ENCODE results near the gene ALAS2. TPM values are rescaled to one million over a fixed set of nuclear protein-coding genes. Genes with fewer than 3 reads are reported as not detected.

Gene ALAS2
- polyA plus RNA-seq, 1 experiment = not detected

DNA sequence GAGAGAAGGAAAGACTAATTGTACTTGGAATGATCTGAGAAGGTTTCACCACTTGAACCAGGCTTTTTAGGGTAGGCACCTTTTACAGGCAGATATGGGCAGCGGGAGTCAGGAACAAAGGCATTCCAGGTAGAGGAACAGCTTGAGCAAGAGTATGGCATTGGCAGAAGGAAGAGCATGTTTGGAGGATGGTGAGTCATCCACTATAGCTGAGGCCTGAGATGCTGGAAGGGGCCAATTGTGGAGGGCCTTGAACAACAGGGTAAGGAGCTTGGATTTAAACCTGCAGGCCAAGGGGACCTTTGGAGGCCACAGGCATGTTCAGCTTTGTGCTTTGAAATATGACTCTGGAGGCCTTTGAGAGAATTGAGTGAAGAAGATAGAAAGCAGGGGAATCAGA is 69.0 kb downstream of the ALAS2 start:
- Histone ChIP-seq H3K27me3 (ENCODE audit: control insufficient read depth, insufficient read depth, low read length) (no peaks in the 10 kb centered on the region), H3K4me3 (ENCODE audit: low read depth, low read length) (no peak overlapping the region), H3K9me3 (ENCODE audit: control insufficient read depth, insufficient read depth, low read length) (no peaks in the 10 kb centered on the region), H3K27ac (ENCODE audit: low read depth, low read length) (no peak overlapping the region)
- TF ChIP-seq, protein P1, sequence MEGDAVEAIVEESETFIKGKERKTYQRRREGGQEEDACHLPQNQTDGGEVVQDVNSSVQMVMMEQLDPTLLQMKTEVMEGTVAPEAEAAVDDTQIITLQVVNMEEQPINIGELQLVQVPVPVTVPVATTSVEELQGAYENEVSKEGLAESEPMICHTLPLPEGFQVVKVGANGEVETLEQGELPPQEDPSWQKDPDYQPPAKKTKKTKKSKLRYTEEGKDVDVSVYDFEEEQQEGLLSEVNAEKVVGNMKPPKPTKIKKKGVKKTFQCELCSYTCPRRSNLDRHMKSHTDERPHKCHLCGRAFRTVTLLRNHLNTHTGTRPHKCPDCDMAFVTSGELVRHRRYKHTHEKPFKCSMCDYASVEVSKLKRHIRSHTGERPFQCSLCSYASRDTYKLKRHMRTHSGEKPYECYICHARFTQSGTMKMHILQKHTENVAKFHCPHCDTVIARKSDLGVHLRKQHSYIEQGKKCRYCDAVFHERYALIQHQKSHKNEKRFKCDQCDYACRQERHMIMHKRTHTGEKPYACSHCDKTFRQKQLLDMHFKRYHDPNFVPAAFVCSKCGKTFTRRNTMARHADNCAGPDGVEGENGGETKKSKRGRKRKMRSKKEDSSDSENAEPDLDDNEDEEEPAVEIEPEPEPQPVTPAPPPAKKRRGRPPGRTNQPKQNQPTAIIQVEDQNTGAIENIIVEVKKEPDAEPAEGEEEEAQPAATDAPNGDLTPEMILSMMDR (IDR thresholded peaks at IDR 0.05; ENCODE audit: low read depth, low read length) = no peak
- POLR2A ChIA-PET = no interaction called here
- no peak for DNase-seq (ENCODE audit: low read depth, low spot score)
- CTCF ChIA-PET = no interaction called here

Other genes starting within 250 kb of the ALAS2 start
- gene ITIH6, start 232.7 kb downstream of the ALAS2 start, polyA plus RNA-seq (2011; rRNA removed) = not detected in 2 replicates
- gene MAGED2, start 223.2 kb downstream of the ALAS2 start, polyA plus RNA-seq (2011; rRNA removed) = 364 and 368 TPM in 2 replicates
- gene TRO, start 110.2 kb downstream of the ALAS2 start, polyA plus RNA-seq (2011; rRNA removed) = 60.0 and 63.2 TPM in 2 replicates
- 0.06 TPM in 1 of 2 replicates, not detected in the other for gene PFKFB1, start 36.8 kb downstream of the ALAS2 start, polyA plus RNA-seq (2011; rRNA removed)
- 15.0 and 15.8 TPM in 2 replicates for gene APEX2, start 30.6 kb downstream of the ALAS2 start, polyA plus RNA-seq (2011; rRNA removed)
- gene PAGE2B, start 44.1 kb upstream of the ALAS2 start, polyA plus RNA-seq (2011; rRNA removed) = not detected in 2 replicates
- gene PAGE2, start 58.0 kb upstream of the ALAS2 start, polyA plus RNA-seq (2011; rRNA removed) = not detected in 2 replicates
- gene PAGE5, start 189.4 kb upstream of the ALAS2 start, polyA plus RNA-seq (2011; rRNA removed) = not detected in 2 replicates
- not detected in 2 replicates for gene PAGE3, start 233.9 kb upstream of the ALAS2 start, polyA plus RNA-seq (2011; rRNA removed)